Hepatocyte (in vitro differentiated cells): ENCODE data around the gene CEP78. TPM values are rescaled to one million over a fixed set of nuclear protein-coding genes. Genes with fewer than 3 reads are reported as not detected.

Experiments used
- DNase-seq: peaks from one replicate; pipeline ENCODE4 v3.0.0-alpha.2; 2016; ENCODE audit warnings: low spot score
- H2AFZ ChIP-seq: fragments of 200-600 bp; sonication (generic); 2 replicates; pipeline ENCODE4 v1.6.0; 2016; ENCODE audit warnings: antibody characterized with exemption, mild to moderate bottlenecking
- H3K27ac ChIP-seq: fragments of 200-600 bp; sonication (generic); 2 replicates; pipeline ENCODE4 v1.5.1; 2016; ENCODE audit warnings: mild to moderate bottlenecking
- H3K27me3 ChIP-seq: fragments of 200-600 bp; sonication (generic); 2 replicates; pipeline ENCODE4 v1.6.1; 2016
- H3K36me3 ChIP-seq: fragments of 200-600 bp; sonication (generic); replicated peaks from 2 replicates; pipeline ENCODE4 v1.5.1; 2016; ENCODE audit warnings: low read depth; ENCODE audit not compliant: insufficient read depth
- H3K4me1 ChIP-seq: fragments of 200-600 bp; sonication (generic); 2 replicates; pipeline ENCODE4 v1.5.1; 2016; ENCODE audit warnings: mild to moderate bottlenecking, moderate library complexity; ENCODE audit not compliant: insufficient read depth
- H3K4me2 ChIP-seq: fragments of 200-600 bp; sonication (generic); 2 replicates; pipeline ENCODE4 v1.6.0; 2016
- H3K4me3 ChIP-seq: fragments of 200-600 bp; sonication (generic); 2 replicates; pipeline ENCODE4 v1.5.1; 2016; ENCODE audit warnings: mild to moderate bottlenecking
- H3K79me2 ChIP-seq: fragments of 200-600 bp; sonication (generic); 2 replicates; pipeline ENCODE4 v1.6.0; 2017; ENCODE audit warnings: mild to moderate bottlenecking
- H3K9me2 ChIP-seq: fragments of 200-600 bp; sonication (generic); replicated peaks from 2 replicates; pipeline ENCODE4 v1.6.0; 2017; ENCODE audit warnings: mild to moderate bottlenecking; ENCODE audit not compliant: insufficient read depth
- H3K9me3 ChIP-seq: fragments of 200-600 bp; sonication (generic); 2 replicates; pipeline ENCODE4 v1.5.1; 2016; ENCODE audit warnings: low read depth, mild to moderate bottlenecking
- H4K20me1 ChIP-seq: fragments of 200-600 bp; sonication (generic); 2 replicates; pipeline ENCODE4 v1.6.0; 2016; ENCODE audit warnings: mild to moderate bottlenecking; ENCODE audit not compliant: insufficient read depth, poor library complexity, severe bottlenecking
- EZH2 ChIP-seq: fragments of 200-600 bp; sonication (generic); IDR thresholded peaks from 2 replicates; pipeline ENCODE4 v1.6.1; 2016; ENCODE audit warnings: antibody characterized with exemption, mild to moderate bottlenecking, borderline replicate concordance
- EZH2phosphoT487 ChIP-seq: fragments of 200-600 bp; sonication (generic); IDR thresholded peaks from one replicate; pipeline ENCODE4 v1.6.1; 2018; ENCODE audit warnings: antibody characterized with exemption, mild to moderate bottlenecking, low read depth, moderate library complexity; ENCODE audit not compliant: unreplicated experiment, severe bottlenecking
- WGBS: methylation state at CpG from one replicate; pipeline ENCODE4 v1.1.6; 2016; ENCODE audit warnings: low lambda C conversion rate; ENCODE audit errors: missing lambda C conversion rate; 5-methylcytosine and 5-hydroxymethylcytosine counted together
- polyA plus RNA-seq: library from polyadenylated mRNA; unstranded; fragments of >200 nt; fragmentation: Nextera tagmentation; extraction: Ambion mirVana; gene quantifications from 2 replicates; pipeline ENCODE4 v1.2.1, GENCODE V29; 2016
- small RNA-seq: library from RNA; depleted of rRNA; stranded (forward); fragments of <200 nt; gene quantifications from one replicate; pipeline ENCODE3, GENCODE V24; 2014
- total RNA-seq: library from RNA; depleted of rRNA; stranded (reverse); fragments of >200 nt; gene quantifications from 2 replicates; pipeline ENCODE4 v1.2.3, GENCODE V29; 2014
- TF ChIP-seq, protein P1 (sequence below): fragments of 200-600 bp; sonication (generic); IDR thresholded peaks from 2 replicates; pipeline ENCODE4 v1.5.1; 2016; ENCODE audit warnings: antibody characterized with exemption, mild to moderate bottlenecking; ENCODE audit not compliant: poor library complexity

The CEP78 gene
- total and polyA plus RNA-seq, 2 experiments from 2014 or later, result 8.1 to 17.2 TPM

DNA sequence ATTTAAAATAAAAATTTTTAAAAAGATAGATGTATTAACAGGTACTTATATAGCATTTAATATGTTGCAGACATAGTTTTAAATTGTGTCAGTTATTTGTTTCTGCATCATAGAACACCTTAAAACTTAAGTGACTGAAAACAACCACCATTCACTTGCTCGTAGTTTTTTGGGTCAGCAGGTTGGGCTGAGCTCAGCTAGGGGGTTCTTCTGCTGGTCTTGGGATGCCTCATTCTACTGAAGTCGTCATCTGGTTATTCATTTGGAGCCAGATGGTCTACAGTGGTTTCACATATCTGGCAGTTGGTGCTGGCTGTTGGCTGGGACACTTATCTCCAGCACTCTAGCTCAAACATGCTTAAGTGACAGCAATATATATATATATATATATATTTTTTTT lies 90.7 kb downstream of the CEP78 start:
- H3K9me2 ChIP-seq, result no peaks in the 10 kb centered on the region
- DNase-seq, result no peak
- no peaks in the 10 kb centered on the region for H3K9me3 ChIP-seq
- H3K36me3 ChIP-seq, result no peaks in the 10 kb centered on the region
- H3K27me3 ChIP-seq, result no peaks in the 10 kb centered on the region
- no peak overlapping the region for H3K4me2 ChIP-seq
- H3K4me3 ChIP-seq, result no peak overlapping the region
- H3K4me1 ChIP-seq, result no peaks in the 10 kb centered on the region
- WGBS, result 92% methylated on average over 2 of the region's 2 CpGs
- H3K79me2 ChIP-seq, result no peaks in the 10 kb centered on the region
- H4K20me1 ChIP-seq, result no peaks in the 10 kb centered on the region
- no peak overlapping the region for H2AFZ ChIP-seq
- no peak overlapping the region for H3K27ac ChIP-seq
- TF ChIP-seq, protein P1, sequence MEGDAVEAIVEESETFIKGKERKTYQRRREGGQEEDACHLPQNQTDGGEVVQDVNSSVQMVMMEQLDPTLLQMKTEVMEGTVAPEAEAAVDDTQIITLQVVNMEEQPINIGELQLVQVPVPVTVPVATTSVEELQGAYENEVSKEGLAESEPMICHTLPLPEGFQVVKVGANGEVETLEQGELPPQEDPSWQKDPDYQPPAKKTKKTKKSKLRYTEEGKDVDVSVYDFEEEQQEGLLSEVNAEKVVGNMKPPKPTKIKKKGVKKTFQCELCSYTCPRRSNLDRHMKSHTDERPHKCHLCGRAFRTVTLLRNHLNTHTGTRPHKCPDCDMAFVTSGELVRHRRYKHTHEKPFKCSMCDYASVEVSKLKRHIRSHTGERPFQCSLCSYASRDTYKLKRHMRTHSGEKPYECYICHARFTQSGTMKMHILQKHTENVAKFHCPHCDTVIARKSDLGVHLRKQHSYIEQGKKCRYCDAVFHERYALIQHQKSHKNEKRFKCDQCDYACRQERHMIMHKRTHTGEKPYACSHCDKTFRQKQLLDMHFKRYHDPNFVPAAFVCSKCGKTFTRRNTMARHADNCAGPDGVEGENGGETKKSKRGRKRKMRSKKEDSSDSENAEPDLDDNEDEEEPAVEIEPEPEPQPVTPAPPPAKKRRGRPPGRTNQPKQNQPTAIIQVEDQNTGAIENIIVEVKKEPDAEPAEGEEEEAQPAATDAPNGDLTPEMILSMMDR, result no peak
- TF ChIP-seq EZH2phosphoT487 (no peak), EZH2 (no peak)

Small RNA genes lying within 50 kb of the gene (small RNA-seq; reads per million reads assigned to genes)
- not detected for gene AL353705.4

Other genes starting within 250 kb of the CEP78 start
- 47.9 and 57.5 TPM in 2 replicates for gene GNAQ, start 204.3 kb upstream of the CEP78 start, total RNA-seq
- gene GNAQ, start 204.3 kb upstream of the CEP78 start, polyA plus RNA-seq, result 25.7 and 27.3 TPM in 2 replicates
- 149 and 186 TPM in 2 replicates for gene PSAT1, start 61.0 kb downstream of the CEP78 start, total RNA-seq
- gene PSAT1, start 61.0 kb downstream of the CEP78 start, polyA plus RNA-seq, result 85.7 and 120 TPM in 2 replicates